HCT116 (cell line): ENCODE measurements around the gene ACYP2. TPM values are rescaled to one million over a fixed set of nuclear protein-coding genes. Genes with fewer than 3 reads are reported as not detected.
"Not testable (repeated sequence)": the region's sequence is repeated elsewhere in the genome, so short reads cannot be mapped to it uniquely, and the experiment has no call there.

ENCODE experiments used
- ATAC-seq: fragments of 200-7000 bp; cut with Tn5 transposase; 2 replicates; pipeline ENCODE4 v1.9.1; 2020; ENCODE audit warnings: mild to moderate bottlenecking, moderate library complexity
- BruUV-seq: library from RNA; stranded (reverse); fragments of 400-500 nt; replicated peaks from 2 replicates; lab custom pipeline; 2021; lab: Mats Ljungman, UMichigan
- CTCF ChIA-PET: fragments of 300-600 bp; sonication (Branson Sonifier 250); formaldehyde crosslinking; loops from one replicate; lab custom pipeline; 2021; ENCODE audit warnings: antibody characterized with exemption; lab: Charles Lee
- POLR2A ChIA-PET: fragments of 300-600, 350-600 bp; sonication (Branson Sonifier 250); formaldehyde crosslinking; loops from one replicate; lab custom pipeline; 2021; ENCODE audit warnings: antibody characterized with exemption; lab: Charles Lee
- RAD21 ChIA-PET, 2 experiments: fragments of 300-600 bp; sonication (Branson Sonifier 250); formaldehyde crosslinking; loops; one replicate each; lab custom pipeline; 2023; ENCODE audit warnings: low total read pairs in 2 of 2; ENCODE audit not compliant: uncharacterized antibody in 2 of 2, unreplicated experiment in 2 of 2, low non-redundant PET in 1 of 2; lab: Charles Lee
- DNase-seq: peaks from one replicate; pipeline ENCODE4 v3.0.0-alpha.2; 2010; ENCODE audit warnings: low read depth, low spot score
- H2AFZ ChIP-seq: fragments of 200-600 bp; shearing (Covaris generic), sonication (generic); 2 replicates; pipeline ENCODE4 v1.6.1; 2017; ENCODE audit warnings: low read depth, mixed run types, mixed read lengths, antibody characterized with exemption, low read length; ENCODE audit not compliant: poor library complexity, severe bottlenecking
- H3K27ac ChIP-seq: 2 replicates; pipeline ENCODE4 v1.5.1; 2012; ENCODE audit warnings: low read depth, low read length
- H3K27me3 ChIP-seq: fragments of 200-600 bp; sonication (generic); 2 replicates; pipeline ENCODE4 v1.6.1; 2016; ENCODE audit warnings: mixed run types, low read length, mixed read lengths; ENCODE audit not compliant: insufficient read depth
- H3K36me3 ChIP-seq, 2 experiments: fragments of 200-500 bp in 1 of 2; fragments of 200-600 bp in 1 of 2; sonication (Bioruptor generic) in 1 of 2; sonication (generic) in 1 of 2; 2 replicates each; pipeline versions ENCODE4 v1.5.1 to v1.6.1; 2014 to 2016; ENCODE audit warnings: low read length in 2 of 2, inconsistent platforms in 1 of 2, mixed read lengths in 1 of 2, mixed run types in 1 of 2; ENCODE audit not compliant: insufficient read depth in 2 of 2, control insufficient read depth in 1 of 2
- H3K4me1 ChIP-seq, 2 experiments: fragments of 200-600 bp in 1 of 2; sonication (generic) in 1 of 2; 2 replicates each; pipeline versions ENCODE4 v1.5.1 to v1.6.1; 2012 to 2017; ENCODE audit warnings: low read length in 2 of 2, inconsistent platforms in 1 of 2, mild to moderate bottlenecking in 1 of 2, mixed read lengths in 1 of 2, mixed run types in 1 of 2, moderate library complexity in 1 of 2; ENCODE audit not compliant: insufficient read depth in 2 of 2, control insufficient read depth in 1 of 2
- H3K4me2 ChIP-seq: fragments of 200-600 bp; sonication (generic); 2 replicates; pipeline ENCODE4 v1.6.1; 2017; ENCODE audit warnings: mixed run types, low read length, mixed read lengths
- H3K4me3 ChIP-seq, 2 experiments: fragments of 200-600 bp in 1 of 2; sonication (generic) in 1 of 2; replicated peaks in 1 of 2; 2 replicates each; pipeline ENCODE4 v1.5.1; 2011 to 2016; ENCODE audit warnings: low read length in 2 of 2, control low read depth in 1 of 2, low read depth in 1 of 2, mild to moderate bottlenecking in 1 of 2, mixed read lengths in 1 of 2, mixed run types in 1 of 2
- H3K79me2 ChIP-seq: fragments of 200-600 bp; sonication (generic); 2 replicates; pipeline ENCODE4 v1.6.1; 2017; ENCODE audit warnings: mild to moderate bottlenecking, mixed run types, low read length, moderate library complexity, mixed read lengths; ENCODE audit not compliant: insufficient read depth
- H3K9ac ChIP-seq: fragments of 200-600 bp; sonication (generic); 2 replicates; pipeline ENCODE4 v1.6.1; 2016; ENCODE audit warnings: low read length, mixed read lengths
- H3K9me2 ChIP-seq: fragments of 200-600 bp; sonication (generic), shearing (Covaris generic); 2 replicates; pipeline ENCODE4 v1.6.1; 2017; ENCODE audit warnings: mixed run types, mild to moderate bottlenecking, moderate library complexity; ENCODE audit not compliant: insufficient read depth
- H3K9me3 ChIP-seq, 2 experiments: fragments of 200-500 bp in 1 of 2; fragments of 200-600 bp in 1 of 2; sonication (Bioruptor generic) in 1 of 2; sonication (generic) in 1 of 2; 2 replicates each; pipeline ENCODE4 v1.6.1; 2014 to 2017; ENCODE audit warnings: low read length in 2 of 2, mixed read lengths in 2 of 2, inconsistent platforms in 1 of 2, low read depth in 1 of 2, mild to moderate bottlenecking in 1 of 2, mixed run types in 1 of 2, moderate library complexity in 1 of 2; ENCODE audit not compliant: control insufficient read depth in 1 of 2, insufficient read depth in 1 of 2
- H4K20me1 ChIP-seq: fragments of 200-600 bp; sonication (generic), shearing (Covaris generic); 2 replicates; pipeline ENCODE4 v1.6.1; 2017; ENCODE audit warnings: mixed run types, mild to moderate bottlenecking, moderate library complexity; ENCODE audit not compliant: insufficient read depth
- EZH2 ChIP-seq: fragments of 200-600 bp; sonication (generic); IDR thresholded peaks from 2 replicates; pipeline ENCODE4 v1.6.1; 2017; ENCODE audit warnings: antibody characterized with exemption, mixed run types
- JUND ChIP-seq: IDR thresholded peaks from 2 replicates; pipeline ENCODE4 v1.6.1; 2012
- REST ChIP-seq: IDR thresholded peaks from 2 replicates; pipeline ENCODE4 v1.6.1; 2012; ENCODE audit warnings: low read depth
- YY1 ChIP-seq: IDR thresholded peaks from 2 replicates; pipeline ENCODE4 v1.6.1; 2011; ENCODE audit warnings: low read length, low read depth, moderate library complexity, mild to moderate bottlenecking; ENCODE audit not compliant: insufficient replicate concordance; ENCODE audit errors: extremely low read depth
- intact Hi-C: fragments of 100-400 bp; cut with micrococcal nuclease; formaldehyde crosslinking; loops from 2 replicates; pipeline ENCODE4 v1.10.0; 2022
- total RNA-seq: library from RNA; stranded (reverse); gene quantifications from one replicate; pipeline ENCODE4 v1.2.1, GENCODE V29; 2021; ENCODE audit not compliant: unreplicated experiment

The ACYP2 gene
- total RNA-seq, 1 experiment from 2014 or later = 9.4 TPM

DNA sequence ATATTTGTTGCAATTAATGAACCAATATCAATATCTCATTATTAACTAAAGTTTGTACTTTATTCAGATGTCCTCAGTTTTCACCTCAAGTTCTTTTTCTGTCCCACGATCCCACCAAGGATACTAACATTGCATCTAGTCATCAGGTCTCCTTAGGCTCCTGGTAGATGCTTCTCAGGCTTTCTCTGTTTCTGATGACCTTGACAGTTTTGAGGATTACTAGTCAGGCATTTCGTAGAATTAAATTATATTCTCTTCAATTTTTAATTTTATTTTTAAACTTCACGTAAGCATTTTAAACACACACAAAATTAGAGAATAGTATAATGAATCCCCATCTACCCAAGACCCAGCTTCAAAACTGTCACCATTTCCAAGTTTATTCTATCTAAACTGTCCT, 5.6 kb upstream of the ACYP2 start:
- H3K36me3 ChIP-seq = no peaks in the 10 kb centered on the region
- H3K79me2 ChIP-seq = peaks cover 4% of the 10 kb centered on the region; the same call in 1 of the 2 replicates
- TF ChIP-seq REST (no peak), EZH2 (no peak), YY1 (no peak), JUND (no peak)
- ChIA-PET CTCF (interaction anchor here (1.4 kb wide), 1 partner anchor 595 kb away, joined by 6 read pairs; no protein-coding TSS in a partner anchor), RAD21 (no interaction called here), POLR2A (no interaction called here)
- no peak overlapping the region for H3K9ac ChIP-seq
- no peak overlapping the region for H3K27ac ChIP-seq
- no TSS peak for BruUV-seq
- H3K4me2 ChIP-seq = no peak overlapping the region
- ATAC-seq = no peak
- H3K27me3 ChIP-seq = no peaks in the 10 kb centered on the region
- H3K9me2 ChIP-seq = no peaks in the 10 kb centered on the region
- no peaks in the 10 kb centered on the region for H3K9me3 ChIP-seq
- no peak overlapping the region for H3K4me3 ChIP-seq
- H2AFZ ChIP-seq = no peak overlapping the region
- intact Hi-C loops = loop anchor here (5.0 to 10.0 kb wide), 3 partner anchors 512 to 1065 kb away; no protein-coding TSS in a partner anchor
- H4K20me1 ChIP-seq = no peaks in the 10 kb centered on the region
- no peak for DNase-seq
- peaks cover 0 to 9% of the 10 kb centered on the region in 2 experiments; a peak in 2 of 4 replicates for H3K4me1 ChIP-seq

GRCh38 chr2:54114479-54114878, 936 bp upstream of the ACYP2 start:
- ATAC-seq, H2AFZ ChIP-seq, BruUV-seq, RAD21 ChIA-PET, H3K9me2 ChIP-seq, intact Hi-C loops, H3K27me3 ChIP-seq, H3K79me2 ChIP-seq, H3K9me3 ChIP-seq, H4K20me1 ChIP-seq, H3K36me3 ChIP-seq, DNase-seq: not testable (repeated sequence)
- ChIA-PET POLR2A (interaction anchor here (1.5 kb wide), 1 partner anchor 8 kb away, joined by 3 read pairs; no protein-coding TSS in a partner anchor), CTCF (interaction anchor here (1.1 to 1.9 kb wide), 4 partner anchors 7 to 724 kb away, joined by 3 to 9 read pairs (median 4); no protein-coding TSS in a partner anchor)
- peak overlapping the region; percentile 85 for H3K9ac ChIP-seq
- peak overlapping the region; percentile 97 for H3K27ac ChIP-seq
- peak overlapping the region; percentile 68 to 80 for H3K4me3 ChIP-seq
- H3K4me1 ChIP-seq = peaks cover 0 to 21% of the 10 kb centered on the region in 2 experiments; a peak in 2 of 4 replicates
- H3K4me2 ChIP-seq = peak overlapping the region; percentile 88
